Neuronal stem cell (in vitro differentiated cells): ENCODE data around the gene CREB3.

Experiments used
- DNase-seq: peaks from one replicate; pipeline ENCODE4 v3.0.0-alpha.2; 2013; ENCODE audit warnings: low spot score
- H2AFZ ChIP-seq: one replicate; pipeline ENCODE4 v1.6.1; 2013; ENCODE audit warnings: mild to moderate bottlenecking, low read length, inconsistent platforms
- H2AK5ac ChIP-seq: 2 replicates; pipeline ENCODE4 v1.6.1; 2013; ENCODE audit warnings: low read depth, mild to moderate bottlenecking, inconsistent platforms, low read length, moderate library complexity, mixed read lengths
- H2BK120ac ChIP-seq: 2 replicates; pipeline ENCODE4 v1.6.1; 2013; ENCODE audit warnings: low read depth, mild to moderate bottlenecking, inconsistent platforms, low read length, moderate library complexity, mixed read lengths
- H2BK12ac ChIP-seq: one replicate; pipeline ENCODE4 v1.6.1; 2013; ENCODE audit warnings: low read length, inconsistent platforms
- H2BK15ac ChIP-seq: 2 replicates; pipeline ENCODE4 v1.6.1; 2013; ENCODE audit warnings: mild to moderate bottlenecking, low read length, inconsistent platforms, mixed read lengths
- H2BK5ac ChIP-seq: one replicate; pipeline ENCODE4 v1.6.1; 2013; ENCODE audit warnings: inconsistent platforms, mild to moderate bottlenecking, low read length, moderate library complexity
- H3K14ac ChIP-seq: one replicate; pipeline ENCODE4 v1.6.1; 2013; ENCODE audit warnings: low read length, inconsistent platforms
- H3K18ac ChIP-seq: 2 replicates; pipeline ENCODE4 v1.6.1; 2013; ENCODE audit warnings: low read length, inconsistent platforms
- H3K23ac ChIP-seq: 2 replicates; pipeline ENCODE4 v1.6.1; 2013; ENCODE audit warnings: low read depth, mild to moderate bottlenecking, mixed read lengths, low read length, inconsistent platforms; ENCODE audit not compliant: poor library complexity
- H3K27ac ChIP-seq: replicated peaks from 3 replicates; pipeline ENCODE4 v1.5.1; 2013; ENCODE audit warnings: low read length, inconsistent platforms
- H3K27me3 ChIP-seq, 3 experiments: 2 replicates each; pipeline ENCODE4 v1.6.1; 2013; ENCODE audit warnings: low read length in 3 of 3, mild to moderate bottlenecking in 2 of 3, inconsistent platforms in 1 of 3, low read depth in 1 of 3, mixed read lengths in 1 of 3, moderate library complexity in 1 of 3; ENCODE audit not compliant: control insufficient read depth in 3 of 3, insufficient read depth in 3 of 3
- H3K36me3 ChIP-seq, 2 donors: replicated peaks in 1 of 2; 2 replicates each; pipeline ENCODE4 v1.6.1; 2013; ENCODE audit warnings: low read length in 2 of 2; ENCODE audit not compliant: control insufficient read depth in 2 of 2, insufficient read depth in 2 of 2
- H3K4ac ChIP-seq: 2 replicates; pipeline ENCODE4 v1.6.1; 2013; ENCODE audit warnings: inconsistent platforms, mild to moderate bottlenecking, low read length, moderate library complexity
- H3K4me1 ChIP-seq, 2 donors: 1 replicate in 1 of 2; 2 replicates in 1 of 2; pipeline ENCODE4 v1.6.1; 2013; ENCODE audit warnings: low read length in 2 of 2, low read depth in 1 of 2; ENCODE audit not compliant: control insufficient read depth in 2 of 2, insufficient read depth in 1 of 2
- H3K4me2 ChIP-seq: one replicate; pipeline ENCODE4 v1.6.1; 2013; ENCODE audit warnings: mild to moderate bottlenecking, low read length, inconsistent platforms; ENCODE audit not compliant: insufficient read depth, poor library complexity, severe bottlenecking
- H3K4me3 ChIP-seq, 2 donors: 2 replicates each; pipeline ENCODE4 v1.5.1; 2013; ENCODE audit warnings: low read length in 2 of 2, mild to moderate bottlenecking in 2 of 2, inconsistent platforms in 1 of 2, moderate library complexity in 1 of 2
- H3K79me1 ChIP-seq: one replicate; pipeline ENCODE4 v1.6.1; 2013; ENCODE audit warnings: low read depth, mild to moderate bottlenecking, inconsistent platforms, low read length, moderate library complexity
- H3K9ac ChIP-seq: one replicate; pipeline ENCODE4 v1.6.1; 2013; ENCODE audit warnings: mild to moderate bottlenecking, low read depth, low read length, inconsistent platforms; ENCODE audit not compliant: poor library complexity
- H3K9me3 ChIP-seq, 2 donors: replicated peaks in 1 of 2; 2 replicates each; pipeline versions ENCODE3 to v1.6.1; 2013; ENCODE audit warnings: low read length in 2 of 2, mild to moderate bottlenecking in 2 of 2, inconsistent platforms in 1 of 2, low read depth in 1 of 2, mixed read lengths in 1 of 2, moderate library complexity in 1 of 2; ENCODE audit not compliant: control insufficient read depth in 2 of 2, insufficient read depth in 1 of 2
- H4K8ac ChIP-seq: one replicate; pipeline ENCODE4 v1.6.1; 2013; ENCODE audit warnings: low read depth, mild to moderate bottlenecking, inconsistent platforms, low read length, moderate library complexity
- H4K91ac ChIP-seq: one replicate; pipeline ENCODE4 v1.6.1; 2013; ENCODE audit warnings: low read length, low read depth, mild to moderate bottlenecking, inconsistent platforms; ENCODE audit not compliant: poor library complexity
- WGBS, 2 donors: extraction: QIAGEN DNeasy Blood & Tissue Kit; methylation state at CpG; one replicate each; pipeline ENCODE4 v1.1.7; 2013; ENCODE audit warnings: missing lambda C conversion rate in 2 of 2, mixed read lengths in 1 of 2; ENCODE audit not compliant: insufficient read length in 2 of 2, insufficient replicate concordance in 1 of 2; ENCODE audit errors: extremely low coverage in 2 of 2; 5-methylcytosine and 5-hydroxymethylcytosine counted together

Gene CREB3

GRCh38 chr9:35743452-35743851 lies 11.0 kb downstream of the CREB3 start:
- WGBS, 2 donors = no CpG with 5 or more reads among the region's 2 CpGs
- no peak overlapping the region for H4K91ac ChIP-seq
- no peak overlapping the region for H3K27ac ChIP-seq

GRCh38 chr9:35743880-35744518 lies 11.5 kb downstream of the CREB3 start:
- Histone ChIP-seq H3K36me3 (peaks cover 48 to 82% of the 10 kb centered on the region in 2 donors), H2BK120ac (no peak overlapping the region), H3K18ac (no peak overlapping the region), H3K4me3 (no peak overlapping the region), H2BK15ac (no peak overlapping the region), H3K27me3 (no peaks in the 10 kb centered on the region), H3K14ac (no peak overlapping the region), H2BK12ac (no peak overlapping the region), H4K8ac (no peak overlapping the region), H3K4me2 (no peak overlapping the region), H2AK5ac (no peak overlapping the region), H3K4ac (no peak overlapping the region), H3K27ac (no peak overlapping the region), H3K79me1 (no peaks in the 10 kb centered on the region), H3K4me1 (peaks cover 13 to 17% of the 10 kb centered on the region in 2 donors), H2AFZ (no peak overlapping the region), H2BK5ac (no peak overlapping the region), H3K9me3 (no peaks in the 10 kb centered on the region), H3K9ac (no peak overlapping the region), H4K91ac (no peak overlapping the region), H3K23ac (no peak overlapping the region)
- WGBS, 2 donors = no CpG with 5 or more reads among the region's 8 CpGs
- DNase-seq = no peak

More at GRCh38 chr9:35743452-35743851, 11.0 kb downstream of the CREB3 start:
- Histone ChIP-seq H3K9me3 (no peaks in the 10 kb centered on the region), H3K9ac (no peak overlapping the region), H2BK15ac (no peak overlapping the region), H2BK120ac (no peak overlapping the region), H2BK5ac (no peak overlapping the region), H3K4me1 (peaks cover 13 to 17% of the 10 kb centered on the region in 2 donors), H3K27me3 (no peaks in the 10 kb centered on the region), H4K8ac (no peak overlapping the region), H3K14ac (no peak overlapping the region), H3K23ac (no peak overlapping the region), H2AK5ac (no peak overlapping the region), H3K4me2 (no peak overlapping the region), H2BK12ac (no peak overlapping the region), H3K18ac (no peak overlapping the region), H3K4ac (no peak overlapping the region), H3K79me1 (no peaks in the 10 kb centered on the region), H3K4me3 (no peak overlapping the region), H3K36me3 (peaks cover 53 to 88% of the 10 kb centered on the region in 2 donors), H2AFZ (no peak overlapping the region)
- no peak for DNase-seq

GRCh38 chr9:35745569-35745968 lies 13.1 kb downstream of the CREB3 start:
- H3K18ac ChIP-seq = no peak overlapping the region
- H3K23ac ChIP-seq = no peak overlapping the region
- H3K27me3 ChIP-seq = no peaks in the 10 kb centered on the region
- H3K4me1 ChIP-seq = peaks cover 19 to 23% of the 10 kb centered on the region in 2 donors
- H2BK15ac ChIP-seq = no peak overlapping the region
- H4K8ac ChIP-seq = no peak overlapping the region
- H3K4ac ChIP-seq = no peak overlapping the region
- no peak overlapping the region for H2AK5ac ChIP-seq
- no peak overlapping the region for H4K91ac ChIP-seq
- peaks cover 32 to 69% of the 10 kb centered on the region in 2 donors for H3K36me3 ChIP-seq
- H2BK12ac ChIP-seq = no peak overlapping the region
- no peak overlapping the region for H3K4me2 ChIP-seq
- no peak for DNase-seq
- no peak overlapping the region for H2BK120ac ChIP-seq
- no peak overlapping the region for H3K14ac ChIP-seq
- H3K9me3 ChIP-seq = no peaks in the 10 kb centered on the region
- H3K9ac ChIP-seq = no peak overlapping the region
- no peak overlapping the region for H2AFZ ChIP-seq
- H3K27ac ChIP-seq = no peak overlapping the region
- whole genome bisulfite sequencing, 2 donors = no CpG with 5 or more reads among the region's 1 CpG
- H3K79me1 ChIP-seq = peaks cover 5% of the 10 kb centered on the region
- H3K4me3 ChIP-seq = no peak overlapping the region
- H2BK5ac ChIP-seq = no peak overlapping the region

GRCh38 chr9:35746583-35746982 lies 14.1 kb downstream of the CREB3 start:
- Histone ChIP-seq H3K4me1 (peaks cover 19 to 23% of the 10 kb centered on the region in 2 donors), H3K79me1 (peaks cover 5% of the 10 kb centered on the region), H2BK15ac (no peak overlapping the region), H2AK5ac (no peak overlapping the region), H3K18ac (no peak overlapping the region), H2AFZ (no peak overlapping the region), H3K36me3 (peaks cover 35 to 70% of the 10 kb centered on the region in 2 donors), H2BK5ac (no peak overlapping the region), H4K91ac (no peak overlapping the region), H3K9me3 (no peaks in the 10 kb centered on the region), H3K27ac (no peak overlapping the region), H3K4me3 (peak overlapping the region in 1 of 2 donors; percentile 96), H3K27me3 (no peaks in the 10 kb centered on the region), H3K23ac (no peak overlapping the region), H2BK12ac (no peak overlapping the region), H3K14ac (no peak overlapping the region), H4K8ac (no peak overlapping the region), H3K4me2 (peak overlapping the region; percentile 26), H2BK120ac (no peak overlapping the region), H3K4ac (no peak overlapping the region), H3K9ac (no peak overlapping the region)
- no peak for DNase-seq
- WGBS, 2 donors = no CpG with 5 or more reads among the region's 3 CpGs
